Measurements from ENCODE around the gene CDKN2B. TPM values are rescaled to one million over a fixed set of nuclear protein-coding genes. Genes with fewer than 3 reads are reported as not detected.

Gene CDKN2B
- total RNA-seq, 1 experiment from 2014 or later: 30.4 TPM

- Mint-ChIP-seq H3K4me1 (ENCODE audit: low read depth, unreplicated experiment) (no peaks in the 10 kb centered on the region), H3K36me3 (ENCODE audit: insufficient read depth, unreplicated experiment) (no peaks in the 10 kb centered on the region), H3K9me3 (ENCODE audit: low read depth, unreplicated experiment) (no peaks in the 10 kb centered on the region), H3K27ac (ENCODE audit: unreplicated experiment) (no peak overlapping the region), H3K4me3 (ENCODE audit: low read depth, unreplicated experiment) (no peak overlapping the region), H3K27me3 (ENCODE audit: unreplicated experiment) (no peaks in the 10 kb centered on the region)
- CTCF ChIA-PET: no interaction called here
- no peak for TF ChIP-seq CTCF (IDR thresholded peaks at IDR 0.05; ENCODE audit: unreplicated experiment)
- no peak for DNase-seq
- no TSS peak for BruUV-seq (replicated peaks)
- intact Hi-C loops (cut with micrococcal nuclease; ENCODE audit: unreplicated experiment): no loop called here
These were observed 50.3 kb downstream of the CDKN2B start for GRCh38 chr9:21958833-21959232.

Other genes starting within 250 kb of the CDKN2B start
- gene MTAP, start 206.7 kb downstream of the CDKN2B start, total RNA-seq (2022): 139 and 177 TPM in 2 replicates
- gene CDKN2A, start 14.9 kb downstream of the CDKN2B start, total RNA-seq (2022): 257 and 284 TPM in 2 replicates
- gene CDKN2B-AS1, start 14.5 kb downstream of the CDKN2B start, total RNA-seq (2022): 8.9 and 10.5 TPM in 2 replicates